H1 (cell line): ENCODE data around the gene TBC1D16. TPM values are rescaled to one million over a fixed set of nuclear protein-coding genes. Genes with fewer than 3 reads are reported as not detected.

Experiments
- CTCF ChIA-PET: fragments of 300-600 bp; sonication (Branson Sonifier 250); formaldehyde crosslinking; loops from one replicate; lab custom pipeline; 2021; ENCODE audit not compliant: partially characterized antibody; lab: Charles Lee
- POLR2A ChIA-PET: fragments of 300-600 bp; sonication (Branson Sonifier 250); formaldehyde crosslinking; loops from one replicate; lab custom pipeline; 2021; ENCODE audit warnings: inconsistent platforms; ENCODE audit not compliant: partially characterized antibody; lab: Charles Lee
- DNase-seq, 2 experiments: peaks; one replicate each; pipeline versions ENCODE4 v3.0.0 to v3.0.0-alpha.2; 2010 to 2022; ENCODE audit warnings: low spot score in 2 of 2, low read depth in 1 of 2, mixed read lengths in 1 of 2
- FAIRE-seq: peaks from 2 replicates; lab custom pipeline; 2011; peaks lifted over from hg19 to GRCh38; lab: Jason Lieb, UNC
- H2AFZ ChIP-seq: 2 replicates; pipeline ENCODE4 v1.8.1; 2012; ENCODE audit warnings: low read length, inconsistent platforms
- H2AK5ac ChIP-seq: 2 replicates; pipeline ENCODE4 v1.6.1; 2013; ENCODE audit warnings: low read depth, low read length
- H2BK120ac ChIP-seq: replicated peaks from 2 replicates; pipeline ENCODE3; 2013; ENCODE audit warnings: low read depth, low read length, inconsistent platforms
- H2BK12ac ChIP-seq: 2 replicates; pipeline ENCODE4 v1.6.1; 2013; ENCODE audit warnings: low read depth, low read length
- H2BK15ac ChIP-seq: 2 replicates; pipeline ENCODE4 v1.6.1; 2013; ENCODE audit warnings: low read length
- H2BK20ac ChIP-seq: 2 replicates; pipeline ENCODE4 v1.6.1; 2013; ENCODE audit warnings: low read length
- H2BK5ac ChIP-seq: 2 replicates; pipeline ENCODE4 v1.6.1; 2013; ENCODE audit warnings: low read depth, low read length
- H3K14ac ChIP-seq: 2 replicates; pipeline ENCODE4 v1.6.1; 2013; ENCODE audit warnings: inconsistent platforms; ENCODE audit not compliant: insufficient read length
- H3K18ac ChIP-seq: 2 replicates; pipeline ENCODE4 v1.6.1; 2013; ENCODE audit warnings: low read length; ENCODE audit errors: extremely low read depth
- H3K23ac ChIP-seq: 2 replicates; pipeline ENCODE4 v1.6.1; 2013; ENCODE audit warnings: inconsistent platforms; ENCODE audit not compliant: insufficient read length
- H3K23me2 ChIP-seq: 2 replicates; pipeline ENCODE4 v1.6.1; 2013; ENCODE audit warnings: low read depth, low read length
- H3K27ac ChIP-seq: 2 replicates; pipeline ENCODE4 v1.6.1; 2011; ENCODE audit warnings: low read depth, low read length, inconsistent platforms
- H3K27me3 ChIP-seq, 4 experiments: replicated peaks in 1 of 4; 1 replicate in 1 of 4; 2 replicates in 3 of 4; pipeline versions ENCODE4 v1.6.1 to v1.8.1; 2011 to 2013; ENCODE audit warnings: low read length in 3 of 4, mild to moderate bottlenecking in 3 of 4, inconsistent platforms in 2 of 4, mixed read lengths in 2 of 4, moderate library complexity in 1 of 4; ENCODE audit not compliant: control insufficient read depth in 3 of 4, insufficient read depth in 3 of 4; ENCODE audit errors: extremely low read depth in 1 of 4
- H3K36me3 ChIP-seq, 4 experiments: 2 replicates each; pipeline versions ENCODE4 v1.6.1 to v1.8.1; 2011 to 2013; ENCODE audit warnings: mild to moderate bottlenecking in 4 of 4, low read length in 3 of 4, moderate library complexity in 2 of 4, control low read depth in 1 of 4, inconsistent platforms in 1 of 4; ENCODE audit not compliant: insufficient read depth in 4 of 4, control insufficient read depth in 2 of 4
- H3K4ac ChIP-seq: replicated peaks from 2 replicates; pipeline ENCODE3; 2013; ENCODE audit warnings: low read length, low read depth, mixed read lengths, inconsistent platforms; ENCODE audit not compliant: insufficient read length
- H3K4me1 ChIP-seq, 4 experiments: replicated peaks in 1 of 4; 1 replicate in 1 of 4; 2 replicates in 3 of 4; pipeline versions ENCODE4 v1.6.1 to v1.8.1; 2011 to 2013; ENCODE audit warnings: low read length in 3 of 4, inconsistent platforms in 2 of 4, mixed read lengths in 1 of 4; ENCODE audit not compliant: insufficient read depth in 4 of 4, control insufficient read depth in 3 of 4
- H3K4me2 ChIP-seq, 2 experiments: 2 replicates each; pipeline versions ENCODE4 v1.6.1 to v1.8.1; 2011 to 2013; ENCODE audit warnings: low read depth in 2 of 2, low read length in 2 of 2, control low read depth in 1 of 2, inconsistent platforms in 1 of 2, mild to moderate bottlenecking in 1 of 2; ENCODE audit not compliant: insufficient read depth in 1 of 2
- H3K4me3 ChIP-seq, 4 experiments: fragments of 200-600, 300-600 bp in 1 of 4; sonication (generic), shearing (Covaris generic), sonication (Bioruptor Twin) in 1 of 4; 2 replicates each; pipeline versions ENCODE4 v1.5.1 to v1.8.1; 2011 to 2016; ENCODE audit warnings: low read length in 4 of 4, low read depth in 3 of 4, control low read depth in 2 of 4, inconsistent platforms in 2 of 4, mild to moderate bottlenecking in 2 of 4, mixed read lengths in 1 of 4, moderate library complexity in 1 of 4; ENCODE audit not compliant: insufficient read depth in 2 of 4; ENCODE audit errors: extremely low read depth in 1 of 4
- H3K56ac ChIP-seq: replicated peaks from 2 replicates; pipeline ENCODE3; 2013; ENCODE audit warnings: low read depth, mild to moderate bottlenecking, mixed read lengths, low read length, inconsistent platforms; ENCODE audit not compliant: insufficient read length
- H3K79me1 ChIP-seq: 2 replicates; pipeline ENCODE4 v1.6.1; 2013; ENCODE audit warnings: low read depth, low read length, control low read depth
- H3K79me2 ChIP-seq, 2 experiments: 2 replicates each; pipeline versions ENCODE4 v1.6.1 to v1.8.1; 2012 to 2013; ENCODE audit warnings: low read length in 2 of 2, mild to moderate bottlenecking in 2 of 2, inconsistent platforms in 1 of 2; ENCODE audit not compliant: insufficient read depth in 2 of 2, control insufficient read depth in 1 of 2
- H3K9ac ChIP-seq, 4 experiments: replicated peaks in 1 of 4; 1 replicate in 1 of 4; 2 replicates in 3 of 4; pipeline versions ENCODE4 v1.6.1 to v1.8.1; 2011 to 2013; ENCODE audit warnings: low read depth in 3 of 4, low read length in 3 of 4, control low read depth in 2 of 4, mild to moderate bottlenecking in 2 of 4, moderate library complexity in 2 of 4, inconsistent platforms in 1 of 4; ENCODE audit errors: extremely low read depth in 1 of 4
- H3K9me3 ChIP-seq, 2 experiments: 2 replicates each; pipeline versions ENCODE4 v1.6.1 to v1.8.1; 2012 to 2013; ENCODE audit warnings: mild to moderate bottlenecking in 2 of 2, moderate library complexity in 2 of 2, control low read depth in 1 of 2, inconsistent platforms in 1 of 2, low read depth in 1 of 2, low read length in 1 of 2, mixed read lengths in 1 of 2; ENCODE audit not compliant: insufficient read depth in 2 of 2
- H4K20me1 ChIP-seq, 2 experiments: replicated peaks in 1 of 2; 2 replicates each; pipeline versions ENCODE3 to v1.8.1; 2011 to 2013; ENCODE audit warnings: inconsistent platforms in 2 of 2, low read length in 2 of 2, mild to moderate bottlenecking in 1 of 2; ENCODE audit not compliant: insufficient read depth in 2 of 2, control insufficient read depth in 1 of 2
- H4K5ac ChIP-seq: 2 replicates; pipeline ENCODE4 v1.6.1; 2013; ENCODE audit warnings: low read length, low read depth, mixed read lengths, inconsistent platforms; ENCODE audit not compliant: insufficient read length
- H4K8ac ChIP-seq: 2 replicates; pipeline ENCODE4 v1.8.0; 2013; ENCODE audit warnings: mild to moderate bottlenecking, moderate library complexity, low read length, inconsistent platforms; ENCODE audit not compliant: insufficient read depth; ENCODE audit errors: extremely low read depth
- H4K91ac ChIP-seq: replicated peaks from 2 replicates; pipeline ENCODE3; 2013; ENCODE audit warnings: low read length, mixed read lengths, inconsistent platforms; ENCODE audit not compliant: insufficient read length
- CHD1 ChIP-seq: IDR thresholded peaks from 2 replicates; pipeline ENCODE4 v1.6.1; 2012; ENCODE audit warnings: low read depth, low read length, improper control_type of control experiment
- SIX5 ChIP-seq: IDR thresholded peaks from 2 replicates; pipeline ENCODE4 v1.6.1; 2011; ENCODE audit warnings: mild to moderate bottlenecking, low read depth, low read length
- SP1 ChIP-seq: IDR thresholded peaks from 2 replicates; pipeline ENCODE4 v1.6.1; 2011; ENCODE audit warnings: low read depth, low read length
- TBP ChIP-seq: IDR thresholded peaks from 2 replicates; pipeline ENCODE4 v1.6.1; 2011; ENCODE audit warnings: low read depth, low read length, improper control_type of control experiment
- TEAD4 ChIP-seq: IDR thresholded peaks from 2 replicates; pipeline ENCODE4 v1.6.1; 2012; ENCODE audit warnings: low read depth, low read length, inconsistent platforms, mixed read lengths
- whole genome bisulfite sequencing, 2 experiments: shearing (Covaris generic) in 1 of 2; methylation state at CpG; one replicate each; pipeline versions ENCODE4 v1.1.6 to v1.1.7; 2013 to 2015; ENCODE audit warnings: low lambda C conversion rate in 2 of 2, mixed read lengths in 2 of 2, inconsistent platforms in 1 of 2, low coverage in 1 of 2, missing lambda C conversion rate in 1 of 2; ENCODE audit not compliant: insufficient replicate concordance in 2 of 2, insufficient coverage in 1 of 2, insufficient read length in 1 of 2; ENCODE audit errors: extremely low coverage in 1 of 2, missing lambda C conversion rate in 1 of 2; 5-methylcytosine and 5-hydroxymethylcytosine counted together
- polyA plus RNA-seq, 7 experiments: library from polyadenylated mRNA; depleted of rRNA in 3 of 7; stranded (reverse) in 5 of 7; unstranded in 2 of 7; fragments of >200 nt in 5 of 7; fragments of 200-250 nt in 2 of 7; gene quantifications; 1 replicate in 5 of 7; 2 replicates in 1 of 7; 4 replicates in 1 of 7; pipeline versions ENCODE4 v1.2.1 to v1.2.3, GENCODE V29; 2011 to 2013; ENCODE audit warnings: missing spikeins in 2 of 7, mixed read lengths in 2 of 7
- total RNA-seq: library from RNA; stranded (reverse); fragmentation: NEBNext Ultra II Directional; extraction: Animal tissue kit (Norgen Biotek cat#: 25700); gene quantifications from 2 replicates; pipeline ENCODE4 v1.2.1, GENCODE V29; 2021

TBC1D16 gene
- total and polyA plus RNA-seq, 2 of the 8 experiments (the other 6 are each of a cell fraction or from before 2014, with no cell fraction given), result 21.1 to 109 TPM

- Histone ChIP-seq H2AK5ac (no peak overlapping the region), H3K79me2 (peaks cover 0 to 12% of the 10 kb centered on the region in 2 experiments; a peak in 2 of 4 replicates), H3K23ac (no peak overlapping the region), H3K79me1 (peaks cover 5% of the 10 kb centered on the region; the same call in 1 of the 2 replicates), H3K4me2 (no peak overlapping the region), H4K20me1 (no peaks in the 10 kb centered on the region), H3K4ac (no peak overlapping the region), H3K27ac (no peak overlapping the region), H4K91ac (no peak overlapping the region), H3K56ac (no peak overlapping the region), H3K36me3 (peaks cover 0 to 6% (median 2%) of the 10 kb centered on the region in 4 experiments; a peak in 1 of 8 replicates), H3K27me3 (no peaks in the 10 kb centered on the region), H2BK120ac (no peak overlapping the region), H2BK15ac (no peak overlapping the region), H2AFZ (no peak overlapping the region), H3K9ac (no peak overlapping the region), H2BK12ac (no peak overlapping the region), H4K5ac (no peak overlapping the region), H3K4me1 (peaks cover 0 to 3% (median 1%) of the 10 kb centered on the region in 4 experiments; a peak in 4 of 7 replicates), H3K14ac (no peak overlapping the region), H3K23me2 (no peaks in the 10 kb centered on the region), H2BK5ac (no peak overlapping the region), H3K4me3 (no peak overlapping the region), H3K9me3 (no peaks in the 10 kb centered on the region), H2BK20ac (no peak overlapping the region), H4K8ac (no peak overlapping the region), H3K18ac (no peak overlapping the region)
- 86% methylated on average over 7 of the region's 7 CpGs; no CpG with 5 or more reads in 1 of the 2 experiments for WGBS, 2 experiments
- FAIRE-seq (no peak), DNase-seq (no peak)
- no peak for TF ChIP-seq SIX5
- no peak for TF ChIP-seq SP1
- TF ChIP-seq CHD1, result no peak
- no peak for TF ChIP-seq TBP
- no peak for TF ChIP-seq TEAD4
- POLR2A ChIA-PET, result interaction anchor here (0.8 to 3.5 kb wide), 4 partner anchors 20 to 63 kb away, joined by 3 to 21 read pairs (median 14); no protein-coding TSS in a partner anchor
- CTCF ChIA-PET, result interaction anchor here (0.6 to 11.3 kb wide), 48 partner anchors 7 to 808 kb away, joined by 3 to 187 read pairs (median 6); partner anchors contain the start of gene CBX4
Measured at GRCh38 chr17:79969906-79970305, 65.8 kb downstream of the TBC1D16 start.
